Skeletal muscle cell (primary cell): Measurements from ENCODE around the gene ZNF697.
"Not testable (repeated sequence)": the region's sequence is repeated elsewhere in the genome, so short reads cannot be mapped to it uniquely, and the experiment has no call there.

Source experiments
- DNase-seq: peaks from one replicate; pipeline ENCODE4 v3.0.0-alpha.2; 2010; ENCODE audit warnings: low read depth
- H3K4me3 ChIP-seq: 2 replicates; pipeline ENCODE4 v1.5.1; 2011; ENCODE audit warnings: low read depth, mild to moderate bottlenecking, control low read depth, low read length, moderate library complexity

The ZNF697 gene

DNA sequence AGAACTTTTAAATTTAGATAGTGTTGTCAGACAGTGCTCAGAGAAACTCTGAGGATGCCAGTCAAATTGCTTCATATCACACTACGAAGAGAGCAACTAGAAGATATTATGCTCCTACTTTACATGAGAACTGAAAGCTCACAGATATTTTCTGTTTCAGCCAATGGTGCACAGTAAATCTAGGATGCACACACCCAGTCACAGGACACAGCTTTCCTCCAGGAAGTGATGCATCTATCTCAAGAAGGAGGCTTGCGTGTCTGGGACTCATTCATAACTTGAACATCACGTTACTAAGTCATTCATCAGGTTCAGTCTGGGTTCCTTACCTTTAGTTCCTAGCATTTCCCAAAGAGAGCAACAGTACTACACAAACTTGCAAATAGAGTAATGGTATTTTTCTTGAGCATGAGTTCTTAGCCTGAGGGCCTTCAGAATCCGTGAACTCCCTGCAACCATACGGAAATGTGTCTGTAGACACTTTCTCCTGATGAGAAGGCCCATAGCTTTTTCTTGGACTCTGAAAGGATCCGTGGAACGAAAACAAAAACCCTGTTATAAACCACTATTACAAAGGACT, 12.2 kb downstream of the ZNF697 start:
- no peak for DNase-seq
- H3K4me3 ChIP-seq = no peak overlapping the region

GRCh38 chr1:119634016-119634415, 14.1 kb downstream of the ZNF697 start:
- no peak for DNase-seq
- no peak overlapping the region for H3K4me3 ChIP-seq

- H3K4me3 ChIP-seq = no peak overlapping the region
- DNase-seq = no peak
These were observed 14.5 kb downstream of the ZNF697 start for GRCh38 chr1:119633575-119633974.

DNA sequence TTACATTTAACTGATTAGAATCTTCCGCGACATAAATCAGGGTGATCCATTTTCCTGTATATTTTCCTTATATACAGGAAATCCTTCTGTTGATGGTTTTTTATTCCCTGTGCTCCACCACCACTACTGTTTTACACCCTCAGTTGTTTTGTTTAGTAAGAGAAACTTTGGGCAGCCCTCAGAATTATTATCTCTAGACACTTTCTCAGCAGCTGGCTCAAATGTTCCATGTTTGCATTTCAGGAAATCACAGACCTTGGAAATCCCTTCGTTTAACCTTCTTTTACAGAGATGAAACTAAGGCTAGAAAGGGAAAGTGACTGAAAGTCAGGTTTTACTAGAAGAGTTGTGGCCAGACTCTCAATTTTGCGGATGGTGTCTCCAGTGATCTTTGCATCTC, 15.2 kb downstream of the ZNF697 start:
- H3K4me3 ChIP-seq = no peak overlapping the region
- DNase-seq = no peak

DNA sequence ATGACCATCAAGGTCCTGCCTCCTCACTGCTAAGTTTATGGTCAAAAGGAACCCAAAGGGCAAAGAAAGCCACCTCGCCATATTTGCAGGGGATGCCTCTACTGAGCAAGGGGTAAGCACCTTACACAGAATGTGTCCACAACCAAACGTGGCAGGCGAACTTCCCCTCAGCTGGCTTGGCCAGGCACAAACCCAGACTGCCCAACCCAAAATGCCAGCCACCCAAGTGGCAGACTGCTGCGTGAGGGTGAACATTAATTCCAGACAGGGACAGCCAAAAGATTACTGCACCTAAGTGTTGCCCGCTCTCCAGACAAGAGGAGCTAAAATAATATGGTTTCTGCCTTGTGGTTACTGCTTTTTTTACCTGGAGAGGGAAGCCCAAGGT, 16.0 kb downstream of the ZNF697 start:
- DNase-seq = no peak
- no peak overlapping the region for H3K4me3 ChIP-seq

DNA sequence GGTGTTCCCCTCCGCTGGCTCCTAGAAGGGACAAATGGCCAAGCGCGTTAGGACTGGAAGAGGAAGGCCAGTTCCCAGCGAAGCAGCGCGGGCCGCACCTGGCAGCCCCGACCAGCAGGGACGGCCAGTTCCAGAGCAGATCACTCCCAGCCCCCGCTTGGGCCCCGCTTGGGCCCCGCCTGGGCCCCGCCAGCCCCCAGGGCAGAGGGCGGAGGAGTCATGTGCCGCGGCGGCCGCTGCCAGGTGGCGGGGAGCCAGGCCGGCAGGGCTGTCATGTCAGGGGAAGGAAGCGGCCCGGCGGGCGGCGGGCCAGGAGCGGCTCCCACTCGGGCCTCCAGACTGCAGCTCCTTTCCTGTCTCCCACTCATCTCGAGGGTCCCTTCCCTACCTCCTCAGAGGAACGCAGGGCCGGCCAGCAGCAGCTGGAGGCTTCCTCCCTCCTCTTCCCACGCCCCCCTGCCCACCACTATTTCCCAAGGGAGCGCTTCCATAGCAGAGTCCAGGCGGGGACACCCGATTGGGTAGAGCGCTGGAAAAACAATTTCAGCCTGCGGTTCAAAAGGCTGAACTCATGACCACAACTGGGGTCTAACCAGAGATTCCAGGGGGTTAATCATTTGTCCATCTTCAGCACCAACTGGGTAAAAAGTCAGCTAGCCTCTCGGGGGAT, 16.5 kb downstream of the ZNF697 start:
- DNase-seq = peak; percentile 87
- H3K4me3 ChIP-seq = peak overlapping the region; percentile 8

- H3K4me3 ChIP-seq = peak overlapping the region; percentile 8
- DNase-seq = no peak
These were observed 17.0 kb downstream of the ZNF697 start for GRCh38 chr1:119631086-119631432.

DNA sequence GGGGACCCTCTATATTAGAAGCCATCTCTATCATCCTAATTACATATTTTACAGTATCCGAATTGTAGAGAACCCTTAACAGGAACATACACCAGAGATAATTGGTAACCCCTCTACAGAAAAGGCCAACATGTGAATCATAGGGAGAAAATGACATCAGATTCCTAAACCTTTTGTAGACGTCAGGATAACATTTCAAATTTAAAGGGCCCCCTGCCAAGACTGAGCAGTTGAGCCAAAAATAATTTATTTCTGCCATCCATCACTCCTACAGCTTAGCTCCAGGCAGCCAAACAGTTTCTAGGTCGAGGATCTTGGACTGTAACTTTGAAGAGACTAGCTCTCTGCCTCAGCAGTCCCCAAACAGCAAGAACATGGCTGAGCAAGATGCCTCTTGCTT, 21.2 kb downstream of the ZNF697 start:
- no peak overlapping the region for H3K4me3 ChIP-seq
- DNase-seq = peak; percentile 47

DNA sequence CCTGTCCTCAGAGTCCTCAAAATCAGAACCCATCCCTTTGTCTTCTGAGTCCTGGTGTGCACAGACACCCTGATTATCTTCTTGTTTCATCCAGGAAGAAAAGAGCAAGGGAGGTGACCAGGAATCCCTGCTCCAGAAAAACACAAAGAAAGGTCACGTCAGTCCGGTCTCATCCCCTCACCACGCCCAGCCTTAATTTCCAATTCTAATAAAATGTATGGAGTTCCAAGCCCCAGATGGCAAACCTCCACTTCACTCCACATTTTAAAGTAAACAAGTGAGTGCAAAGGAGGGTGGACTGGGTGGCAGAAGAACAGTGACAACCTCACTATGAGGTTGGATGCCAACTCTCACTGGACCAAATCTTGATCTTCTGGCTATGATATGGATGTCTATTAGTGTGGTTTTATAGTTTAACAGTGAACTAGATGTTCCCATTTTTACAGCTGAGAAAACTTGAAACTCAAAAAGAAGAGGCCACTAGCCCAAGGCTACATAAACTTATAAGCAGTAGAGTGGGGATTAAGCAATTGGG, 22.0 kb downstream of the ZNF697 start:
- DNase-seq = no peak
- H3K4me3 ChIP-seq = no peak overlapping the region

DNA sequence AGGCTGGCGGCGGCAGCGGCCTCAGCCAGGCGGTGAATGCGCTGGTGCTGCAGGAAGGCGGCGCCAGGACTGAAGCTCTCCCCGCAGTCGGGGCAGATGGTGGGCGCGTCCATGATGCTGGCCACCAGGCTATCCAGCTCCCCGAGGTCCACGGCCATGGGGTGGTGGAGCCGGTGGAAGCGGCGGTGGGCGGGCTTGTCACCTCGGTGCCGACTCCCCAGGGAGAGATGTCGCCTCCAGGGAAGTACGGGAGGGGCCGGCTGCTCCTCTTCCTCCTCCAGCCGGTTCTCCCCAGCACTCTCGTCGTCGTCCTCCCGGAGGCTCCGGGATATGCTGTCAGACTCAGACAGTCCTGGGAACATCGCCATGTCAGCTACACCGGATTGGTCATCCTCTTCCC, 24.4 kb downstream of the ZNF697 start:
- no peak for DNase-seq

GRCh38 chr1:119623193-119623515, 24.9 kb downstream of the ZNF697 start:
- no peak for DNase-seq
- no peak overlapping the region for H3K4me3 ChIP-seq

More for the DNA sequence above, 24.4 kb downstream of the ZNF697 start:
- no peak overlapping the region for H3K4me3 ChIP-seq

DNA sequence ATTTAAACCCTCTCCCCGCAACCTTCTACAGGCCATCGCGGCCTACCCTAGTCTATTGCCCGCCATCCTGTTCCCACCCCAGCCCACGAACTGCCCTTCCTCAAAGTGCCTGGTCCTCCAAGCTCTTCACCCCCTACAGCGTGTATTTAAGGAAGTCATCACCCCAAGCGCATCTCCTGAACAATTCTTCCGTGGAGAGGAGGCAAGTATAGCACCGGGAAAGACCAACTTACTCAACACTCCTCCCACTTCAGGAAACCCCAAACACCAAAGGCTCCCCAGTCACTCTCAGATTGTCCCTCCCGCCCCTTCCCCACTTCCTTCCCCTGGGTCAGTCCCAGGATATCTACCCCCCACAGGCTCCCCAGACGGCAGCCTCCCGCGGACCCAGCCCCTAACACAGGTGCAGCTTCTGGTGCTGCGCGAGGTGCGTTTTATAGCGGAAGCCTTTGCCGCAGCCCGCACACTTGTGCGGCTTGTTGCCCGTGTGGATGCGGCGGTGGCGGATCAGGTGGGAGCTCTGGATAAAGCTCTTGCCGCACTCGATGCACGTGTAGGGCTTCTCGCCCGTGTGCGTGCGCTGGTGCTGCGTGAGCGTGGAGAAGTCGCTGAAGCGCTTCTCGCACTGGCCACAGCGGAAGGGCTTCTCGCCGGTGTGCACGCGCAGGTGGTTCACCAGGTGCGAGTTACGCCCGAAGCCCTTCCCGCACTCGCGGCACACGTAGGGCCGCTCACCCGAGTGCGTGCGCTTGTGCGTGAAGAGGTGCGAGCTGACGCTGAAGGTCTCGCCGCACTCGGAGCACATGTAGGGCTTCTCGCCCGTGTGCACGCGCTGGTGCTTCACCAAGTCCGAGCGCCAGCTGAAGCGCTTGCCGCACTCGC, 25.5 kb downstream of the ZNF697 start:
- DNase-seq = no peak
- no peak overlapping the region for H3K4me3 ChIP-seq

DNA sequence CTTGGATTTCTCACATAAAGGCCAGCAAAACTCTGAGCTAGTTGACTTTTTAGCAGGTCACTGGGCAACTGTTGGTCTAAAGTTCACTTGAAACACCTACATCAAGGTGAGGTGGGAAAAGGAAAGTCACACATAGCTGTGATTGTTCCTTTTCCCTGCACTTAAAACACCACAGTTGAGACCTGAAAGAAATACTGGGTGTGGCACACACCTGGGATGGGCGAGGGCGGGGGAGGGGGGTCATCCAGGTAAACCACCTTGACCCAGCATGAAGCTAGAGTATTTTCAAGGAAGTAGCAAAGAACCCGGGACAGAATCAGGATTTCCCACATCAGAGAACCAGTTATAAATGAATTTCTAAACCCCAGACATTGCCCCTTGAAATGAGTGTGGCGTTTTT, 26.4 kb downstream of the ZNF697 start:
- DNase-seq = no peak
- no peak overlapping the region for H3K4me3 ChIP-seq

- H3K4me3 ChIP-seq = no peak overlapping the region
- DNase-seq = peak; percentile 41
These were observed 30.0 kb downstream of the ZNF697 start for GRCh38 chr1:119617751-119618691.

- DNase-seq, H3K4me3 ChIP-seq: not testable (repeated sequence)
These were observed 31.3 kb downstream of the ZNF697 start for GRCh38 chr1:119616748-119617147.

- DNase-seq, H3K4me3 ChIP-seq: not testable (repeated sequence)
These were observed 33.0 kb downstream of the ZNF697 start for GRCh38 chr1:119615100-119615499.

DNA sequence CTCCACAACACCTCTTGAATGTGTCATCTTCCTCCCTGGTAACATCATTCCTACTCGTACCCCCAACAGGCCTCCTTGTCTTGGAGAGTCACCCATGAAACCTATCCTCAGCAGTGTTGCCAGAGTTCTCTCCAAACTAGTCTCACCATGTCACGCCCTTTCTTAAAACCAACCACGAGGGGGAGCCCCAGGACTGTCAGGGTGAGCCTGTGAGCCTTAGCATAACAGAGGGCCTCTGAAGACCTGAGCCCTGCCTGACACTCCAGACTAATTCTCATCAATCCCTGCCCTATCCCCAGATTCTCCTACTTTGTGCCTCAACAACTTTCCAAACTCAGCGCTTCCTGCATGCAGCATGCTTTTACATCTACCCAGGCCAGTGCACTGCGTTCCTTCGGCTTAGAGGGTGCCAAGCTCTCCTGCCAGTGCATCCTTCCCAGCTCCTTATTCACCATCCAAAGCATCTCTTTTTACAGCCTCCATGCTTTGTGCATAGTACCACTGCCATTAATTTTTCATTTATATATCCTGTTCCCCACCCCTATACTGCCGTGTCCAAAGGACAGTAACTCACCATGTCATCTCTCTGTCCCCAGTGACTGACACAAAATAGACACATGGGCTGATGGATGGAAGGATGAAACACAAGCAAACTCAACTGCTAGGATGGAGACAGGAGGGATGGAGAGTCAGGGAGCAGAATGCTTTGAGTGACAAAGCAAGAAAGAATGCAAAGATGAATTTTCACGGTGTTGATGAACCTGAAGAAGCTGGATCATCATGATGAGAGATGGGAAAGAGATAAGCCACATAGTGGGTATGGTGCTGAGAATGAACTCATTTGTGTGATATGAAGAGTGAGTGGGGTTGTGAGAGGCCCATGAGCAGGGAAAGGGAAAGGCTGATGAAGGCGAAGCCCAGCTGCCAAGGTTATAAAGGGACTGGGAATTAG, 34.0 kb downstream of the ZNF697 start:
- H3K4me3 ChIP-seq = no peak overlapping the region
- peak; percentile 49 for DNase-seq

DNA sequence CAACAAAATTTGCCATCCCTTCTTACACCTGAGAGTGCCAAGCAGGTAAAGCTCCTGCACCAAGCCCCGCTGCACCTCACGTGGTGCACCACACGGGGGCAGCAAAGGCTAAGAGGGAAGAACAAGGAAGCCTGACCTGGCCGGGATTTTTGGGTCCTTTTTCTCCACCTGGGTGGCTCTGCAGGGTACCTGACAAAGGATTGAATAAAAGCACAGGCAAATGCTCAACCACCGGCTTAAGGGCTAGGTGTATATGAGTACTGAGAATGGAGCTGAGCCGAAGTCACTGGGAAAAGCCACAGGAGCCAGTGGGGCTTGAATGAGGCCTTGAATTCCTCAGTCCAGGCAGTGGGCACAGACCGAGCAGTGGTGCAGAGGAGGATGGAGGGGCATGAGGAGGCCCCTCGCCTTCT, 36.4 kb downstream of the ZNF697 start:
- no peak for DNase-seq
- H3K4me3 ChIP-seq = no peak overlapping the region
